GM20000 (cell line): ENCODE data around the gene COL23A1.

Source experiments
- DNase-seq: peaks from one replicate; pipeline ENCODE4 v3.0.0; 2012; ENCODE audit warnings: low spot score
- CTCF ChIP-seq: IDR thresholded peaks from 2 replicates; pipeline ENCODE4 v1.5.1; 2012; ENCODE audit warnings: mild to moderate bottlenecking, control low read depth; ENCODE audit errors: extremely low read depth, missing control alignments

The COL23A1 gene

GRCh38 chr5:178267245-178267644 is 322.9 kb downstream of the COL23A1 start:
- DNase-seq: no peak
- TF ChIP-seq CTCF: no peak

GRCh38 chr5:178266581-178266980 is 323.6 kb downstream of the COL23A1 start:
- no peak for DNase-seq
- no peak for TF ChIP-seq CTCF

- TF ChIP-seq CTCF: no peak
- no peak for DNase-seq
Measured at GRCh38 chr5:178265746-178266145, 324.4 kb downstream of the COL23A1 start.

- DNase-seq: no peak
- TF ChIP-seq CTCF: no peak
Measured at GRCh38 chr5:178264044-178264443, 326.1 kb downstream of the COL23A1 start.

GRCh38 chr5:178261666-178262600 is 328.3 kb downstream of the COL23A1 start:
- no peak for DNase-seq
- no peak for TF ChIP-seq CTCF

- DNase-seq: no peak
- TF ChIP-seq CTCF: no peak
Measured at GRCh38 chr5:178259623-178260536, 330.3 kb downstream of the COL23A1 start.

GRCh38 chr5:178257650-178258049 is 332.5 kb downstream of the COL23A1 start:
- TF ChIP-seq CTCF: no peak
- no peak for DNase-seq
